ENCODE data around the gene MAPKAP1.

DNA sequence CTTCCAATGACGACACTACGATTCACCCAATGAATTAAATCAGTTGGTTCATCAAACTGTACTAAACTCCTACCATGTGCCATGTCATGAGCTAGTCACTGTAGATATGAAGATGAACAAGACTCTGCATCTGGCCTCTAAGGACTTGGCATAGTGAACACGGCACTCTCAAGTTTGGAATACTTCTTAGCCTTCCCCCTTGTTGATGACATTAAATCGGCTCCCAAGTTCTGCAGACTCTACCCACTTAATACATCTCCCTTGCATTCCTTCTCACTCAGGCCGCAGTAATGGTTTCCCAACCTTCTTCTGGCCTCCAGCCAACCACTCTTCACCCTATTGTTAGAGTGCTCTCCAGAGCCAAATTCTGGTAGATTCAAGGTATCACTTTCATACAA is 184.7 kb downstream of the MAPKAP1 start:
- TF ChIP-seq CTCF (IDR thresholded peaks at IDR 0.05; ENCODE audit: low read depth, low read length, poor library complexity, severe bottlenecking) (no peak), EZH2phosphoT487 (IDR thresholded peaks at IDR 0.05; ENCODE audit: borderline replicate concordance, low read length) (no peak)
